ENCODE measurements around the gene NUP188.
"Not testable (repeated sequence)": the region's sequence is repeated elsewhere in the genome, so short reads cannot be mapped to it uniquely, and the experiment has no call there.

The NUP188 gene

DNA sequence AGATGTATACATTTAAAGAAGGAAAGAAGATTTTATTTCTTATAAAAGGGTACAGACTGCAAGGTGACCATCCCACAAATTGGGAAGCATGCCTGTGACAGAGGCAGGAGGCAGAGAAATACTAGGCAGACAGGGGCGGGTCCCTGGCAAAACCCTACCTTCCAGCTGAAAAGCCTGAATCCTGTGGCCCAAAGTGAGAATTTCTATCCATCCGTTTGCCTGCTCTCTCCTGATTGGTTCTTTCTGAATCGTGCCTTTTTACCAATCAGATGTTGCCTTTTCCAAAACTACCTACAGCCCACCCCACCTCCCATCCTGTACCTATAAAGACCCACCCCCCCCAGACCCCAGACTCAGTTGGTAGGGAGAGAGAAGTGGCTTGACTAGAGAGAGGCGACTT is 84.0 kb downstream of the NUP188 start:
- DNase-seq, result no peak

DNA sequence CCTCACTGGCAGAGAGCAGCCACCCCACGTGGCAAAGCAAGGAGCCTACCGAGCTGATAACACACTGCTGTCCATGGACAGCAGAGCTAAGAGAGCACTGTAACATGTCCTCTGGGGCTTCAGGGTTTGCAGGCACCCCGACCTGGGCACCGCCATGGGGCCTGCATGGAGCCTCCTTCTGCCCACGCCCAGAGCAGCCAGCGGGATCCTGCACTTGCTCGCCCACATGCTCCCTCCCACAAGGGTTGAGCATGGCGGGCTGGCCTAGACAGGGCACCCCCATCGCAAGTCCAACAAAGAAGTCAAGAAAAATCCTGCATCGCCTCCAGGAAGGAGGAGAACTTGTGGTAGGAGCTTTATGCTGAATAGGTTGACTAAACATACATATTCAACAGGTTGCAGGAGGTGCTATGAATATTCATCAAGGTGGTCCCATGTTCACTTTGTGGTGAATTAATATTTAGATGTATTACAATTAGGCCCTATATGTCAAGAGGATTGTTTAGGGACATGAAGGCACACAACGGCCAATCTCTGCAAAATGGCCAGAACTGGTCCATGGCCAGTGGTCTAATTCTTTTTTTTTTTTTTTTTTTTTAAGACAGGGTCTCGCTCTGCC is 85.2 kb downstream of the NUP188 start:
- no peak for DNase-seq

GRCh38 chr9:129033216-129033615 is 85.7 kb downstream of the NUP188 start:
- DNase-seq, result no peak

GRCh38 chr9:129035838-129036237 is 88.3 kb downstream of the NUP188 start:
- DNase-seq, result not testable (repeated sequence)

DNA sequence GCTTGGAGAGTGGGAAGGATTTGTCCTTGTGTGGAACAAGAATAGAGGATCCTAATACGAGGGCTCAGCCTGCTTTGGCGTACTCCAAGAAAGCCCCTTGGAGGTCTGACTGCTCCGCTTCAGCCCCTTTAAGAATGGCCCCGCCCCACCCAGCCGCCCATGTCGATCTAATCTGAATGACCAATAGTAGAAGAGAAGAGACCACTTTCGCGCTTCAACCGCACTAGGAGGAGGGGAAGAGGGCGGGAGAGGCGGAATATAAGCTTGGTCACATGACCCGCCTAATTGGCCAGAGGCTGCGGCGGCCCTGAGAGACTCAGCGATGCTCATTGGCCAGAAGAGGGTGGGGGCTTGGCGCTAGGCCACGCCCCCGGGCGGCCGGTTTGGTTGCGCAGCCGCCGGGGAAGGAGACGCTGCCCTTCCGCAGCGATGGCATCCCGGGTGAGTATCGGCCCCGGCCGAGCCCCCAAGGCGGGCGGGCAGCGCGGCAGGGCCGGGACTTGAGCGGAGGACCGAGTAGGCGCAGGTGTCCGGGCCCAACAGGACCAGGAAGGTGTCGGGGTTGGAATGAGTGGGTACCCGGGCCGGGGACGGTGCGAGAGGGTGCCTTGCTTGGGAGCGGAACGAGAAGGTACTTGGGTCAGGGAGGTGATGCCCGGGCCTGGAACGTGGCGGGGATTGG is 88.9 kb downstream of the NUP188 start, which contains the start of gene MIGA2:
Gene MIGA2, plus strand, starts transcription at position 386 of the 682 bp plus-strand sequence. CDS start 3,969 bp downstream, outside the sequence.
- peak; percentile 100 for DNase-seq

DNA sequence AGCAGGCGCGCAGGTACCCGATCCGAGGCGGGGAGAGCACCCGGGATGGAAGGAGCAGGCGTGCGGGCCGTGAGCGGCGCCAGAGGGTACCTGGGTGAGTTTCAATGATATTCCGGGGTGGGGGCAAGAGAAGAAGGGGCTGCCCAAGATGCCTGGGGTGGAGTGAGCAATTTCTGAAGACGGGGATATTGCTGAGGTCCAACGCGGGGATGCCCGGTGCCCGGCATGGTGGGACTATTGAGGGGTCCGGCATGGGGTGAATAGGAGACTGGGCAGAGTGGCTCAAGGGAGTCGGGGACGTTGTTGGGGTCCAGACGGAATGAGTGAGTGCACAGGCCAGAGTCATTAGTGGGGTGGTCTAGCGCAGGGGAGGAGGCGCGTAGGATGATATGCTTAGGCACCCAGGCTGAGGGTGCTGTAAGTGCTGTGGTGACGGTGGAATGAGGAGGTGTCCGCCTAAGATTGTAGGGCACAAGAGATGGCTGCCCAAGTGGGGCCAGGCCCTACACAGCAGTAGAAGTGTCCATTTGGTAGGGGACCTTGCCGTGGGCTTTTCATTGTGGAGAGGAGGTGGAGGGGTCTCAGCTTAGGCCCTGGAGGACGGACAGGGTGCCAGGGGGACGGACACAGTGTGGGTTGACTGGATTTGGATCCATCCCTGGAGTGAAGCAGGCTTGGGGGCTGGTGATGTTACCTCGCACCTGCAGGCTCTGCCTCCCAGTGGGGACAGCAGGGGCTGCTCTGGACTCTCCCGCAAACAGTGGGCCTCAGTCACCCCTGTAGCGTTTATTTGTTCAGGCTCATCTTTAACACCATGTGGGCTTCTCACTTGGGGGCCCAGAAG is 89.6 kb downstream of the NUP188 start:
- DNase-seq, result no peak

DNA sequence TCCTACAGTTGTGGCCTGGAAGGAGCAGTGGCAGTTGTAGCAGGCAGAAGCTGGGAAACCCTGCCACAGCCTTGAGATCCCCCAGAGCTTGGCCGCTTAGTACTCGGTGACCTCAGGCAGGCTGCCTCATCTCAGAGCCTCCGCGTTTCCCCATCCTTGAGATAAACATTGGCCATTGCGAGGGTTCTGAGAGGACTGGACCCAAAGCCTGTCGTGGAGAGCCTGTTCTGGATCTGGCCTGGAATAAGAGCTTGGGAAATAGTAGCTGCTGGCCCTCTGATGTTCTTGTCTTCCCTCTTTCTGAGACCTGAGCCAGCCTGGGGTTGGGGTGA is 90.2 kb downstream of the NUP188 start:
- DNase-seq, result no peak

- DNase-seq, result no peak
Measured at GRCh38 chr9:129038109-129038852, 90.8 kb downstream of the NUP188 start.

DNA sequence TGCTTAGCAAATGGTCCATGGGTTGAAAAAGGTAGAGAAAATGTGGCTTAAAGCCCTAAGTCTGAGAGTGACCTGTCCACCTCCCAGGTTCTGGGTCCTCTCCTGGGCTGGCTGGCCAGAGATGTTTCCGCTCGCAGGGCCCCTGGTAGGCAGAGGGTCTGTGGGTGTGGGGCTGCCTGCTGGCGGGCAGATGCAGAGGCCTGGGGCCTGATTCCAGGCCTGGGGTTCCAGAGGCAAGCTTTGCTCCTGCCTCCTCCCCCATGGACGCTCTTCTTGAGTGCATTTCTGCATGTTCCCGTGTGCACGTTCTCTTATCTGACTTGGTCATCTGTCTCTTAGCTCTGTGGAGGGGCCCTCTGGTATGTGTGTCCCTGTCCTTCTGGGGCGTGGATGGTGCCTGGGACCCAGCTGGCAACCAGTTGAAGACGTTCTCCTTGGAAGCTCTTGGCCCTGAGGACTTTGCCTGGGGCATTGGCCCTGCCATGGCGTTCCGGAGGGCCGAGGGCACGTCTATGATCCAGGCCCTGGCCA is 92.7 kb downstream of the NUP188 start:
- DNase-seq, result no peak

DNA sequence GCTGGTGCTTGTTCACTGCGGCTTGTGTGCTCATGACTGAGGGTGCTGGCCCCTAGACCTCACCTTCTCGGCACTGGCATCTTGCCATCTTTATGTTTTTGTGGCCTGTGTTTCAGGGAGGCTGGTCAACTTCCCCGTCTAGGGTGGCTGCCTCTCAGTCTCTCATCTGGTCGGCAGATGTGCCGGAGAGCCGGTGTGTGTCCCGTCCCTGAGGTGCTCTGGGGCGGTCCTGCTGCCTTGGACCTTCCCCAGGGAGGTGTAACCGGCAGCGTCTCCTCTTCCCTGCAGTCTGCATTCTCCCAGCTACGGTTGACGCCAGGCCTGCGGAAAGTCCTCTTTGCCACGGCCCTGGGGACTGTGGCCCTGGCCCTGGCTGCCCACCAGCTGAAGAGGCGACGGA is 94.5 kb downstream of the NUP188 start:
- DNase-seq, result no peak

GRCh38 chr9:129052592-129052991 is 105.1 kb downstream of the NUP188 start:
- DNase-seq, result peak; percentile 69

DNA sequence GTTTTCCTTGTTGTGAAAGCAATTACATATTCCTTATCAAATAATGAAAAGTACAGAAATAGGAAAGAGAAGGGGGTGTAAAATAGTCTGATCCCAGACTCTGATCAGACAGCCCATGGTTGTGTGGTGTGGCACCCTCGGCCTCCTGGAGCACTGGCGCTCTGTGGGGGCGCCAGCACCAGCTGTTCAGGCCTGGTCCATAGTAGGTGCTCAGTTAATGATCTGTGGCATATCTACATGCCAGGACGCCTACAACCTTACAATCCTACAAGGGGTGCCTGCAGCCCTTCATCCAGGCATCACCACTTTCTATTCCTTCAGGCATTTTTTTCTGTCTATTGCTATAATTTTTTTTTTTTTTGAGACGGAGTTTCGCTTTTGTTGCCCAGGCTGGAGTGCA is 105.5 kb downstream of the NUP188 start:
- DNase-seq, result no peak

DNA sequence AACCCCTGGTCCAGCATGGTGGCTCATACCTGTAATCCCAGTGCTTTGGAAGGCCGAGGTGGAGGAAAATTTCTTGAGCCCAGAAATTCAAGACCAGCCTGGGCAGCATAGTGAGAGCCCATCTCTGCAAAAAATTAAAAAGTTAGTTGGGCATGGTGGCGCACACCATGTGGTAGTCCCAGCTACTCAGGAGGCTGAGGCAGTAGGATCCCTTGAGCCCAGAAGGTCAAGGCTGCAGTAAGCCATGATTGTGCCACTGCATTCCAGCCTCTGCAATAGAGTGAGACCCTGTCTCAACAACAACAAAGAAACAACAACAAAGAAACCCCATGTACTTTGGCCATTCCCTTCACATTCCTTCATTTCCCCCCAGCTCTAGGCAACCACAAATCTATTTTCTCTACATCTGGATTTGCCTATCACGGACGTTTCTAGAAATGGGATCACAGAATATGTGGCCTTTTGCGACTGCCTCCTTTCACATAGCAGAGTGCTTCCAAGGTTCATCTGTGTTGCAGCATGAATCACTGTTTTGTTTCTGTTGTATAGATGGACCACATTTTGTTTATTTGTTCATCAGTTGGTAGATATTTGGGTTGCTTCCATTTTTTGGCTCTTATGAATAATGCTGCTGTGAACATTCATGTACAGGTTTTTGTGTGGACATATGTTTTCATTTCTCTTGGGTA is 106.8 kb downstream of the NUP188 start:
- DNase-seq, result no peak

All from NCI-H2171 (cell line).